GM12864 (cell line): ENCODE data around the gene COL24A1.

Source experiments
- DNase-seq: peaks from one replicate; pipeline ENCODE4 v3.0.0-alpha.2; 2011; ENCODE audit warnings: low read depth
- H3K4me3 ChIP-seq: 2 replicates; pipeline ENCODE4 v1.5.1; 2011; ENCODE audit warnings: mild to moderate bottlenecking, low read depth, low read length, control low read depth
- CTCF ChIP-seq: IDR thresholded peaks from 2 replicates; pipeline ENCODE4 v1.5.1; 2011; ENCODE audit warnings: low read depth, mild to moderate bottlenecking, moderate library complexity, low read length, control low read depth, inconsistent platforms; ENCODE audit errors: missing control alignments

COL24A1 gene

GRCh38 chr1:85708829-85709227 is 447.7 kb downstream of the COL24A1 start:
- no peak for TF ChIP-seq CTCF
- peak overlapping the region; percentile 73 for H3K4me3 ChIP-seq
- DNase-seq = no peak

GRCh38 chr1:85707990-85708828 is 448.4 kb downstream of the COL24A1 start, which contains the start of gene ZNHIT6:
ZNHIT6 (minus strand) TSS chr1:85708433; CDS start chr1:85708284, 149 bp downstream.
- TF ChIP-seq CTCF = peak; percentile 34
- DNase-seq = peak; percentile 94
- peak within 1 kb of the TSS; percentile 73 for H3K4me3 ChIP-seq

GRCh38 chr1:85707267-85707989 is 449.1 kb downstream of the COL24A1 start:
- DNase-seq = no peak

GRCh38 chr1:85705940-85706339 is 450.6 kb downstream of the COL24A1 start:
- no peak for DNase-seq
- TF ChIP-seq CTCF = no peak
- H3K4me3 ChIP-seq = no peak overlapping the region

More at GRCh38 chr1:85707267-85707989, 449.1 kb downstream of the COL24A1 start:
- peak overlapping the region; percentile 73 for H3K4me3 ChIP-seq
- no peak for TF ChIP-seq CTCF

- no peak for DNase-seq
- no peak overlapping the region for H3K4me3 ChIP-seq
- TF ChIP-seq CTCF = no peak
Observed at GRCh38 chr1:85700422-85700821, 456.1 kb downstream of the COL24A1 start.

GRCh38 chr1:85697895-85698294 is 458.7 kb downstream of the COL24A1 start:
- H3K4me3 ChIP-seq = no peak overlapping the region
- no peak for TF ChIP-seq CTCF
- no peak for DNase-seq
